GM23338 (cell line): ENCODE measurements around the gene PRAC1. TPM values are rescaled to one million over a fixed set of nuclear protein-coding genes. Genes with fewer than 3 reads are reported as not detected.

ENCODE experiments used
- ATAC-seq: fragments of 200-7000 bp; cut with Tn5 transposase; 3 replicates; pipeline ENCODE4 v1.9.1; 2020
- DNase-seq: peaks from one replicate; pipeline ENCODE4 v3.0.0-alpha.2; 2015; ENCODE audit warnings: low spot score
- H2AFZ ChIP-seq: fragments of 200-600 bp; sonication (generic); 2 replicates; pipeline ENCODE4 v1.8.0; 2016; ENCODE audit warnings: antibody characterized with exemption, mild to moderate bottlenecking, moderate library complexity
- H3F3A ChIP-seq: fragments of 200-600 bp; sonication (generic); replicated peaks from 2 replicates; pipeline ENCODE4 v1.8.0; 2017; ENCODE audit warnings: antibody characterized with exemption, mixed run types, low read depth
- H3K27ac ChIP-seq: fragments of 200-600 bp; sonication (generic); 2 replicates; pipeline ENCODE4 v1.6.1; 2016; ENCODE audit warnings: low read depth
- H3K27me3 ChIP-seq: fragments of 200-600 bp; sonication (generic); 2 replicates; pipeline ENCODE4 v1.8.0; 2016; ENCODE audit warnings: mild to moderate bottlenecking, mixed run types, moderate library complexity; ENCODE audit not compliant: insufficient read depth
- H3K36me3 ChIP-seq: fragments of 200-600 bp; sonication (generic); 2 replicates; pipeline ENCODE4 v1.8.0; 2016; ENCODE audit warnings: mild to moderate bottlenecking; ENCODE audit not compliant: insufficient read depth
- H3K4me1 ChIP-seq: fragments of 200-600 bp; sonication (generic); 2 replicates; pipeline ENCODE4 v1.8.0; 2016; ENCODE audit warnings: mild to moderate bottlenecking, moderate library complexity; ENCODE audit not compliant: insufficient read depth
- H3K4me2 ChIP-seq: fragments of 200-600 bp; sonication (generic); 2 replicates; pipeline ENCODE4 v1.7.1; 2017; ENCODE audit warnings: mixed run types
- H3K4me3 ChIP-seq: fragments of 200-600 bp; sonication (generic); 2 replicates; pipeline ENCODE4 v1.6.1; 2016; ENCODE audit warnings: mixed run types
- H3K79me2 ChIP-seq: fragments of 200-600 bp; sonication (generic); replicated peaks from 2 replicates; pipeline ENCODE4 v1.8.0; 2017; ENCODE audit warnings: mild to moderate bottlenecking; ENCODE audit not compliant: insufficient read depth
- H3K9me2 ChIP-seq: fragments of 200-600 bp; sonication (generic); 2 replicates; pipeline ENCODE4 v1.8.0; 2017; ENCODE audit not compliant: insufficient read depth
- H4K20me1 ChIP-seq: fragments of 200-600 bp; sonication (generic); replicated peaks from 2 replicates; pipeline ENCODE4 v1.8.0; 2017; ENCODE audit warnings: mild to moderate bottlenecking; ENCODE audit not compliant: insufficient read depth
- H3K27ac Mint-ChIP-seq: 2 replicates; pipeline ENCODE4 v1.8.0; 2020; ENCODE audit warnings: inconsistent platforms, mild to moderate bottlenecking, moderate library complexity, mixed read lengths
- H3K27me3 Mint-ChIP-seq: 3 replicates; pipeline ENCODE4 v1.8.0; 2022; ENCODE audit warnings: low read depth, mild to moderate bottlenecking, moderate library complexity, mixed read lengths, inconsistent platforms; ENCODE audit not compliant: insufficient read depth, poor library complexity
- H3K36me3 Mint-ChIP-seq: 3 replicates; pipeline ENCODE4 v1.8.0; 2021; ENCODE audit warnings: low read depth, mild to moderate bottlenecking, inconsistent platforms, moderate library complexity, mixed read lengths
- H3K4me1 Mint-ChIP-seq: 3 replicates; pipeline ENCODE4 v1.8.0; 2020; ENCODE audit warnings: mild to moderate bottlenecking, inconsistent platforms, mixed read lengths
- H3K4me3 Mint-ChIP-seq: 3 replicates; pipeline ENCODE4 v1.8.0; 2021; ENCODE audit warnings: moderate library complexity, mild to moderate bottlenecking, inconsistent platforms, mixed read lengths
- H3K9me3 Mint-ChIP-seq: 3 replicates; pipeline ENCODE4 v1.8.0; 2020; ENCODE audit warnings: moderate library complexity, mild to moderate bottlenecking, inconsistent platforms, mixed read lengths
- CTCF ChIP-seq, 2 experiments: fragments of 200-600 bp in 1 of 2; sonication (generic) in 1 of 2; conservative IDR thresholded peaks; 2 replicates each; pipeline versions ENCODE4 v1.5.1 to v1.6.1; 2016 to 2017; ENCODE audit warnings: antibody characterized with exemption in 2 of 2, low read depth in 2 of 2, mild to moderate bottlenecking in 2 of 2, moderate library complexity in 1 of 2
- ETS1 ChIP-seq: IDR thresholded peaks from 2 replicates; pipeline ENCODE4 v1.6.1; 2016; ENCODE audit warnings: antibody characterized with exemption
- EZH2 ChIP-seq: fragments of 200-600 bp; sonication (generic); IDR thresholded peaks from one replicate; pipeline ENCODE4 v1.8.0; 2017; ENCODE audit warnings: antibody characterized with exemption, mild to moderate bottlenecking, low read depth; ENCODE audit not compliant: unreplicated experiment
- JUNB ChIP-seq: IDR thresholded peaks from one replicate; pipeline ENCODE4 v1.6.1; 2016; ENCODE audit warnings: antibody characterized with exemption; ENCODE audit not compliant: unreplicated experiment
- POLR2AphosphoS5 ChIP-seq: IDR thresholded peaks from 2 replicates; pipeline ENCODE4 v1.6.1; 2016; ENCODE audit warnings: antibody characterized with exemption, low read depth
- REST ChIP-seq: IDR thresholded peaks from one replicate; pipeline ENCODE4 v1.6.1; 2018; ENCODE audit warnings: antibody characterized with exemption; ENCODE audit not compliant: unreplicated experiment
- polyA plus RNA-seq: library from polyadenylated mRNA; unstranded; fragments of >200 nt; fragmentation: Nextera tagmentation; extraction: Ambion mirVana; gene quantifications from 2 replicates; pipeline ENCODE4 v1.2.1, GENCODE V29; 2016
- total RNA-seq: library from RNA; depleted of rRNA; stranded (reverse); fragments of >200 nt; shearing (Covaris generic); gene quantifications from 2 replicates; pipeline ENCODE4 v1.2.3, GENCODE V29; 2014

The PRAC1 gene
- total and polyA plus RNA-seq, 2 experiments from 2014 or later: not detected

DNA sequence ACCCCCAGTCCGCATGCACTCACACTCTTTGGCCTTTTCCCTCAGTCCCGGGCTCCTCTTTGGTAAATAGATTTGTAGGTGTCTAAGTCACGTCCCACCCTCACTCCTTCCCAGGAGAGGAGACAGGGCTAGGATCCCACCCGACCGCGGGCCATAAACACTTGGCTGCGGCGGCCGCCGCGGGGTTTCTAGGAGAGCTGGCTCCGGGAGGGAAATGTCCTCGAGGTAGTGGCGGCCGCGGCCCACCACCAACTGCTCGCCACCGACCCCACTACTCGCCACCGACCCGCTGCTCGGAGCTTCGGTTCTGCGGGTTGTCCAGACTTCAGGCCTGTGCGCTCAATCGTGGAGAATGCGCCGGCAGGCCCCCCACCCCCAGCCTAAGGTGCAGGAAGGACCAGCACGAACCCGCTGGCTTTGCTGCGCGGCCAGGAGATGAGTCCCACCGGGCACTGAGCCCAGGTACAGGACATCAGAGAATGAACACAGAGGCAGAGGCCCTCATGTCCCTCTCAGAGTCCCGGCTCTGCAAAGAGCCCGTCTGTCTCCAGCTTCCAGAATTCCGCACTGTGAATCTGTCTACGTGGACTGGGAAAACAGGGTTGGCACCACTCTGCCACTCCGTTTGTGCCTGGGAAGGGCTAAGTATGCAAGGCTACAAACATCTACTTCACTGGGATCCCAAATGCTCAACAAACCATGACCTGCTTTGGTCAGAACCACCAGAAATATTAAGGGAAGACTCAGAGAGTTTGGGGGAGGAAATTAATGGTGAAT is 3.2 kb upstream of the PRAC1 start:
- peaks cover 100% of the 10 kb centered on the region for H3K27me3 ChIP-seq

GRCh38 chr17:48725004-48725287 is 2.6 kb upstream of the PRAC1 start:
- H3K4me1 Mint-ChIP-seq: peaks cover 34% of the 10 kb centered on the region
- Histone ChIP-seq H3F3A (peaks cover 38% of the 10 kb centered on the region), H3K4me3 (no peak overlapping the region), H2AFZ (no peak overlapping the region), H3K27ac (no peak overlapping the region), H3K4me2 (peak overlapping the region; percentile 49), H3K27me3 (peaks cover 100% of the 10 kb centered on the region), H3K36me3 (no peaks in the 10 kb centered on the region), H3K79me2 (no peaks in the 10 kb centered on the region), H3K9me2 (no peaks in the 10 kb centered on the region), H3K4me1 (peaks cover 36% of the 10 kb centered on the region), H4K20me1 (peaks cover 47% of the 10 kb centered on the region)
- TF ChIP-seq POLR2AphosphoS5 (no peak), EZH2 (peak; percentile 91)
- no peak for DNase-seq
- H3K27me3 Mint-ChIP-seq: peaks cover 100% of the 10 kb centered on the region
- H3K9me3 Mint-ChIP-seq: no peaks in the 10 kb centered on the region
- no peak for ATAC-seq
- H3K36me3 Mint-ChIP-seq: peaks cover 3% of the 10 kb centered on the region; the same call in 1 of the 3 replicates
- no peak overlapping the region for H3K27ac Mint-ChIP-seq
- no peak overlapping the region for H3K4me3 Mint-ChIP-seq

More for the DNA sequence above, 3.2 kb upstream of the PRAC1 start:
- Mint-ChIP-seq H3K27ac (no peak overlapping the region), H3K4me1 (peaks cover 28% of the 10 kb centered on the region), H3K36me3 (peaks cover 3% of the 10 kb centered on the region; the same call in 1 of the 3 replicates), H3K4me3 (no peak overlapping the region), H3K27me3 (peaks cover 100% of the 10 kb centered on the region), H3K9me3 (no peaks in the 10 kb centered on the region)
- H2AFZ ChIP-seq: no peak overlapping the region
- no peak for DNase-seq
- no peak for ATAC-seq
- H3K4me2 ChIP-seq: peak overlapping the region; percentile 49
- H3K4me1 ChIP-seq: peaks cover 31% of the 10 kb centered on the region
- no peaks in the 10 kb centered on the region for H3K36me3 ChIP-seq
- peaks cover 39% of the 10 kb centered on the region for H3F3A ChIP-seq
- H3K27ac ChIP-seq: no peak overlapping the region
- H4K20me1 ChIP-seq: peaks cover 52% of the 10 kb centered on the region
- H3K9me2 ChIP-seq: no peaks in the 10 kb centered on the region
- peak; percentile 85 for TF ChIP-seq EZH2
- TF ChIP-seq REST: no peak
- H3K79me2 ChIP-seq: no peaks in the 10 kb centered on the region
- no peak overlapping the region for H3K4me3 ChIP-seq

DNA sequence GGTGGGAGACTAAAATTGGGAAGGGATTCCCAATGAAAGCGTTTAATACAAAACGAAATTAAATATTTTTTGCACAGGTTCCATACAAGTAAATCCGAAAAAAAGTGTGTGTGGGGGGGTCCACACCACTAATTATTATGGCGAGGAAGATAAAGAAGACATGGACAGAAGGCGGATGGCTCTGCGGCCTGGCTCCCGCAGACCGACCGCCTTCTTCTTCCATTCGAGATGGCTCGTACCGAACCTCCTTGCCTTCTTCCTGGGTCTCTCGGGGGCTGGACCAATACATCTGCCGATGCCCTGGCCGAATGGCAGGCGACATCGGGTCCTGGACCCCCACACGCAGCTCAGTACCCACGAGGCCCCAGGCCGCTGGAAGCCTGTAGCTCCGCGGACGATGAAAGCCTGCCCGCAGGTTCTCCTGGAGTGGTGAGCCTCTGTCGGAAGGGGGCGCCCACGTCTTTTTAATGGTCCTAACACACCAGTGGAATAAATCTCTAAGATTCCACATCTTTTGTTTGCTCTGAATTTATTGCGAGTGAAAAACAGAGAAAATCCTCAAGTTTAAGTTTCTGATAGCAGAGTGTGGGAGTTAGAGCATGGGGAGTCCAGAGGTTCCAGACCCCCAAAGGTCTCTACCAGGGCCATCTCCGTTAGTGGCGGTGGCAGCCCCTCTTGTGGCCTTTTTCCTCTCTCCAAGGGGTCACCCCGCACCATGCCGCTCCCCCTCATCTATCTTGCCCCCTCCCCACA is 2.1 kb upstream of the PRAC1 start:
- Histone ChIP-seq H3K27me3 (peaks cover 100% of the 10 kb centered on the region), H3F3A (peaks cover 34% of the 10 kb centered on the region), H3K79me2 (no peaks in the 10 kb centered on the region), H2AFZ (no peak overlapping the region), H4K20me1 (peaks cover 42% of the 10 kb centered on the region), H3K9me2 (no peaks in the 10 kb centered on the region), H3K4me3 (no peak overlapping the region), H3K4me1 (peaks cover 36% of the 10 kb centered on the region), H3K27ac (no peak overlapping the region), H3K4me2 (peak overlapping the region; percentile 84), H3K36me3 (no peaks in the 10 kb centered on the region)
- Mint-ChIP-seq H3K36me3 (peaks cover 3% of the 10 kb centered on the region; the same call in 1 of the 3 replicates), H3K4me1 (peaks cover 33% of the 10 kb centered on the region), H3K27me3 (peaks cover 100% of the 10 kb centered on the region), H3K9me3 (no peaks in the 10 kb centered on the region), H3K4me3 (peak overlapping the region; percentile 53; the same call in 2 of the 3 replicates), H3K27ac (no peak overlapping the region)
- no peak for TF ChIP-seq JUNB
- TF ChIP-seq ETS1: no peak
- peak; percentile 76 to 77 for TF ChIP-seq CTCF (conservative IDR thresholded peaks at IDR 0.05; ENCODE audit: low read depth in 2 of 2)
- peak; percentile 40 for ATAC-seq
- peak; percentile 87 for DNase-seq
